ENCODE data around the gene NF1.
"Not testable (repeated sequence)": the region's sequence is repeated elsewhere in the genome, so short reads cannot be mapped to it uniquely, and the experiment has no call there.

Gene NF1

GRCh38 chr17:31094600-31095235, at the start of gene NF1:
Gene NF1, plus strand, starts transcription at chr17:31094977. Its CDS starts 333 bp downstream, at chr17:31095310.
- DNase-seq (ENCODE audit: low spot score), result peak; percentile 100

GRCh38 chr17:31046856-31047425, 47.8 kb upstream of the NF1 start:
- DNase-seq (ENCODE audit: low spot score), result not testable (repeated sequence)

- no peak for DNase-seq (ENCODE audit: low spot score)
Observed at GRCh38 chr17:31048142-31048541, 46.6 kb upstream of the NF1 start.

GRCh38 chr17:31048780-31049179, 46.0 kb upstream of the NF1 start:
- no peak for DNase-seq (ENCODE audit: low spot score)

- DNase-seq (ENCODE audit: low spot score), result no peak
Observed at GRCh38 chr17:31050948-31051347, 43.8 kb upstream of the NF1 start.

- DNase-seq (ENCODE audit: low spot score), result no peak
Observed at GRCh38 chr17:31051506-31051905, 43.3 kb upstream of the NF1 start.

GRCh38 chr17:31052187-31052889, 42.4 kb upstream of the NF1 start:
- DNase-seq (ENCODE audit: low spot score), result peak; percentile 95

GRCh38 chr17:31053071-31053470, 41.7 kb upstream of the NF1 start:
- no peak for DNase-seq (ENCODE audit: low spot score)

GRCh38 chr17:31054761-31055160, 40.0 kb upstream of the NF1 start:
- no peak for DNase-seq (ENCODE audit: low spot score)

- DNase-seq (ENCODE audit: low spot score), result no peak
Observed at GRCh38 chr17:31058976-31059375, 35.8 kb upstream of the NF1 start.

- DNase-seq (ENCODE audit: low spot score), result no peak
Observed at GRCh38 chr17:31060791-31061550, 33.8 kb upstream of the NF1 start.

GRCh38 chr17:31061678-31062077, 33.1 kb upstream of the NF1 start:
- DNase-seq (ENCODE audit: low spot score), result no peak

- DNase-seq (ENCODE audit: low spot score), result no peak
Observed at GRCh38 chr17:31062346-31062745, 32.4 kb upstream of the NF1 start.

- DNase-seq (ENCODE audit: low spot score), result no peak
Observed at GRCh38 chr17:31064707-31065106, 30.1 kb upstream of the NF1 start.

- peak; percentile 78 for DNase-seq (ENCODE audit: low spot score)
Observed at GRCh38 chr17:31067691-31068184, 27.0 kb upstream of the NF1 start.

- DNase-seq (ENCODE audit: low spot score), result no peak
Observed at GRCh38 chr17:31068291-31068690, 26.5 kb upstream of the NF1 start.

- DNase-seq (ENCODE audit: low spot score), result peak; percentile 56
Observed at GRCh38 chr17:31072186-31072585, 22.6 kb upstream of the NF1 start.

GRCh38 chr17:31073411-31073810, 21.4 kb upstream of the NF1 start:
- no peak for DNase-seq (ENCODE audit: low spot score)

- peak; percentile 72 for DNase-seq (ENCODE audit: low spot score)
Observed at GRCh38 chr17:31074772-31075555, 19.8 kb upstream of the NF1 start.

GRCh38 chr17:31078290-31078689, 16.5 kb upstream of the NF1 start:
- no peak for DNase-seq (ENCODE audit: low spot score)

GRCh38 chr17:31079731-31080130, 15.0 kb upstream of the NF1 start:
- DNase-seq (ENCODE audit: low spot score), result no peak

- DNase-seq (ENCODE audit: low spot score), result peak; percentile 69
Observed at GRCh38 chr17:31085563-31085962, 9.2 kb upstream of the NF1 start.

Data from AG20443 (cell line).